HCT116 (cell line): ENCODE measurements around the gene SLC47A1. TPM values are rescaled to one million over a fixed set of nuclear protein-coding genes. Genes with fewer than 3 reads are reported as not detected.

Source experiments
- ATAC-seq: fragments of 200-7000 bp; cut with Tn5 transposase; 2 replicates; pipeline ENCODE4 v1.9.1; 2020; ENCODE audit warnings: mild to moderate bottlenecking, moderate library complexity
- BruUV-seq: library from RNA; stranded (reverse); fragments of 400-500 nt; replicated peaks from 2 replicates; lab custom pipeline; 2021; lab: Mats Ljungman, UMichigan
- CTCF ChIA-PET: fragments of 300-600 bp; sonication (Branson Sonifier 250); formaldehyde crosslinking; loops from one replicate; lab custom pipeline; 2021; ENCODE audit warnings: antibody characterized with exemption; lab: Charles Lee
- POLR2A ChIA-PET: fragments of 300-600, 350-600 bp; sonication (Branson Sonifier 250); formaldehyde crosslinking; loops from one replicate; lab custom pipeline; 2021; ENCODE audit warnings: antibody characterized with exemption; lab: Charles Lee
- RAD21 ChIA-PET, 2 experiments: fragments of 300-600 bp; sonication (Branson Sonifier 250); formaldehyde crosslinking; loops; one replicate each; lab custom pipeline; 2023; ENCODE audit warnings: low total read pairs in 2 of 2; ENCODE audit not compliant: uncharacterized antibody in 2 of 2, unreplicated experiment in 2 of 2, low non-redundant PET in 1 of 2; lab: Charles Lee
- DNase-seq: peaks from one replicate; pipeline ENCODE4 v3.0.0-alpha.2; 2010; ENCODE audit warnings: low read depth, low spot score
- H2AFZ ChIP-seq: fragments of 200-600 bp; shearing (Covaris generic), sonication (generic); 2 replicates; pipeline ENCODE4 v1.6.1; 2017; ENCODE audit warnings: low read depth, mixed run types, mixed read lengths, antibody characterized with exemption, low read length; ENCODE audit not compliant: poor library complexity, severe bottlenecking
- H3K27ac ChIP-seq: 2 replicates; pipeline ENCODE4 v1.5.1; 2012; ENCODE audit warnings: low read depth, low read length
- H3K27me3 ChIP-seq: fragments of 200-600 bp; sonication (generic); 2 replicates; pipeline ENCODE4 v1.6.1; 2016; ENCODE audit warnings: mixed run types, low read length, mixed read lengths; ENCODE audit not compliant: insufficient read depth
- H3K36me3 ChIP-seq, 2 experiments: fragments of 200-500 bp in 1 of 2; fragments of 200-600 bp in 1 of 2; sonication (Bioruptor generic) in 1 of 2; sonication (generic) in 1 of 2; 2 replicates each; pipeline versions ENCODE4 v1.5.1 to v1.6.1; 2014 to 2016; ENCODE audit warnings: low read length in 2 of 2, inconsistent platforms in 1 of 2, mixed read lengths in 1 of 2, mixed run types in 1 of 2; ENCODE audit not compliant: insufficient read depth in 2 of 2, control insufficient read depth in 1 of 2
- H3K4me1 ChIP-seq, 2 experiments: fragments of 200-600 bp in 1 of 2; sonication (generic) in 1 of 2; 2 replicates each; pipeline versions ENCODE4 v1.5.1 to v1.6.1; 2012 to 2017; ENCODE audit warnings: low read length in 2 of 2, inconsistent platforms in 1 of 2, mild to moderate bottlenecking in 1 of 2, mixed read lengths in 1 of 2, mixed run types in 1 of 2, moderate library complexity in 1 of 2; ENCODE audit not compliant: insufficient read depth in 2 of 2, control insufficient read depth in 1 of 2
- H3K4me2 ChIP-seq: fragments of 200-600 bp; sonication (generic); 2 replicates; pipeline ENCODE4 v1.6.1; 2017; ENCODE audit warnings: mixed run types, low read length, mixed read lengths
- H3K4me3 ChIP-seq, 2 experiments: fragments of 200-600 bp in 1 of 2; sonication (generic) in 1 of 2; replicated peaks in 1 of 2; 2 replicates each; pipeline ENCODE4 v1.5.1; 2011 to 2016; ENCODE audit warnings: low read length in 2 of 2, control low read depth in 1 of 2, low read depth in 1 of 2, mild to moderate bottlenecking in 1 of 2, mixed read lengths in 1 of 2, mixed run types in 1 of 2
- H3K79me2 ChIP-seq: fragments of 200-600 bp; sonication (generic); 2 replicates; pipeline ENCODE4 v1.6.1; 2017; ENCODE audit warnings: mild to moderate bottlenecking, mixed run types, low read length, moderate library complexity, mixed read lengths; ENCODE audit not compliant: insufficient read depth
- H3K9ac ChIP-seq: fragments of 200-600 bp; sonication (generic); 2 replicates; pipeline ENCODE4 v1.6.1; 2016; ENCODE audit warnings: low read length, mixed read lengths
- H3K9me2 ChIP-seq: fragments of 200-600 bp; sonication (generic), shearing (Covaris generic); 2 replicates; pipeline ENCODE4 v1.6.1; 2017; ENCODE audit warnings: mixed run types, mild to moderate bottlenecking, moderate library complexity; ENCODE audit not compliant: insufficient read depth
- H3K9me3 ChIP-seq, 2 experiments: fragments of 200-500 bp in 1 of 2; fragments of 200-600 bp in 1 of 2; sonication (Bioruptor generic) in 1 of 2; sonication (generic) in 1 of 2; 2 replicates each; pipeline ENCODE4 v1.6.1; 2014 to 2017; ENCODE audit warnings: low read length in 2 of 2, mixed read lengths in 2 of 2, inconsistent platforms in 1 of 2, low read depth in 1 of 2, mild to moderate bottlenecking in 1 of 2, mixed run types in 1 of 2, moderate library complexity in 1 of 2; ENCODE audit not compliant: control insufficient read depth in 1 of 2, insufficient read depth in 1 of 2
- H4K20me1 ChIP-seq: fragments of 200-600 bp; sonication (generic), shearing (Covaris generic); 2 replicates; pipeline ENCODE4 v1.6.1; 2017; ENCODE audit warnings: mixed run types, mild to moderate bottlenecking, moderate library complexity; ENCODE audit not compliant: insufficient read depth
- CBX3 ChIP-seq: IDR thresholded peaks from 2 replicates; pipeline ENCODE4 v1.6.1; 2012; ENCODE audit warnings: low read depth
- EZH2 ChIP-seq: fragments of 200-600 bp; sonication (generic); IDR thresholded peaks from 2 replicates; pipeline ENCODE4 v1.6.1; 2017; ENCODE audit warnings: antibody characterized with exemption, mixed run types
- SIN3A ChIP-seq: IDR thresholded peaks from 2 replicates; pipeline ENCODE4 v1.6.1; 2012; ENCODE audit warnings: low read depth
- YY1 ChIP-seq: IDR thresholded peaks from 2 replicates; pipeline ENCODE4 v1.6.1; 2011; ENCODE audit warnings: low read length, low read depth, moderate library complexity, mild to moderate bottlenecking; ENCODE audit not compliant: insufficient replicate concordance; ENCODE audit errors: extremely low read depth
- ZBTB33 ChIP-seq: IDR thresholded peaks from 2 replicates; pipeline ENCODE4 v1.6.1; 2011; ENCODE audit warnings: mild to moderate bottlenecking, low read length, moderate library complexity; ENCODE audit not compliant: insufficient replicate concordance; ENCODE audit errors: extremely low read depth
- ZFX ChIP-seq: fragments of 450-650 bp; IDR thresholded peaks from 2 replicates; pipeline ENCODE4 v1.6.1; 2017
- ZNF274 ChIP-seq: fragments of 200-500 bp; sonication (Bioruptor generic); IDR thresholded peaks from 2 replicates; pipeline ENCODE4 v1.6.1; 2014; ENCODE audit warnings: mild to moderate bottlenecking, low read depth, low read length, inconsistent platforms
- intact Hi-C: fragments of 100-400 bp; cut with micrococcal nuclease; formaldehyde crosslinking; loops from 2 replicates; pipeline ENCODE4 v1.10.0; 2022
- total RNA-seq: library from RNA; stranded (reverse); gene quantifications from one replicate; pipeline ENCODE4 v1.2.1, GENCODE V29; 2021; ENCODE audit not compliant: unreplicated experiment
- TF ChIP-seq, protein P1 (sequence below): IDR thresholded peaks from 2 replicates; pipeline ENCODE4 v1.6.1; 2012; ENCODE audit warnings: low read depth
- TF ChIP-seq, protein P2 (sequence below): IDR thresholded peaks from 2 replicates; pipeline ENCODE4 v1.6.1; 2012

SLC47A1 gene
- total RNA-seq, 1 experiment from 2014 or later = 0.17 TPM

DNA sequence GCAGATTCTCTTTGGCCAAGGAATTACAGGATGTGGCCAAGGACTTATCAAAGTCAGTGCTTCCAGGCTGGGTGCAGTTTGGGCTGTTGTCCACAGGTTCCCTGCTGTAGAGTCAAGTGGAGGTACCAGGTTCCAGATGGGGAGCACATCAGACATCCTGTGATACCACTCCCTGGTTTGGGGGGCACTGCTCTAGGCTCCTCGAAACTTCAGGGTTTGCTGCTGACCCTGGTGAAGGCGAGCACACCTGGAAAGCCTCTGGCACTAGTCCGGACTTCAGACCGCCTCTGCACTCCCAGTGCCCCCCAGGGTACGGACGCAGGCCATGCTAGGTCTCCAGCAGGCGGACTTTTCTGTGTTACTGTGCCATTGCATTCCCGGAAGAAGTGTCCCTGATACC, 10.7 kb downstream of the SLC47A1 start:
- intact Hi-C loops = no loop called here
- H3K9me2 ChIP-seq = no peaks in the 10 kb centered on the region
- no TSS peak for BruUV-seq
- no peak overlapping the region for H3K4me3 ChIP-seq
- TF ChIP-seq CBX3 = no peak
- no peak for TF ChIP-seq ZNF274
- TF ChIP-seq SIN3A = no peak
- TF ChIP-seq, protein P1, sequence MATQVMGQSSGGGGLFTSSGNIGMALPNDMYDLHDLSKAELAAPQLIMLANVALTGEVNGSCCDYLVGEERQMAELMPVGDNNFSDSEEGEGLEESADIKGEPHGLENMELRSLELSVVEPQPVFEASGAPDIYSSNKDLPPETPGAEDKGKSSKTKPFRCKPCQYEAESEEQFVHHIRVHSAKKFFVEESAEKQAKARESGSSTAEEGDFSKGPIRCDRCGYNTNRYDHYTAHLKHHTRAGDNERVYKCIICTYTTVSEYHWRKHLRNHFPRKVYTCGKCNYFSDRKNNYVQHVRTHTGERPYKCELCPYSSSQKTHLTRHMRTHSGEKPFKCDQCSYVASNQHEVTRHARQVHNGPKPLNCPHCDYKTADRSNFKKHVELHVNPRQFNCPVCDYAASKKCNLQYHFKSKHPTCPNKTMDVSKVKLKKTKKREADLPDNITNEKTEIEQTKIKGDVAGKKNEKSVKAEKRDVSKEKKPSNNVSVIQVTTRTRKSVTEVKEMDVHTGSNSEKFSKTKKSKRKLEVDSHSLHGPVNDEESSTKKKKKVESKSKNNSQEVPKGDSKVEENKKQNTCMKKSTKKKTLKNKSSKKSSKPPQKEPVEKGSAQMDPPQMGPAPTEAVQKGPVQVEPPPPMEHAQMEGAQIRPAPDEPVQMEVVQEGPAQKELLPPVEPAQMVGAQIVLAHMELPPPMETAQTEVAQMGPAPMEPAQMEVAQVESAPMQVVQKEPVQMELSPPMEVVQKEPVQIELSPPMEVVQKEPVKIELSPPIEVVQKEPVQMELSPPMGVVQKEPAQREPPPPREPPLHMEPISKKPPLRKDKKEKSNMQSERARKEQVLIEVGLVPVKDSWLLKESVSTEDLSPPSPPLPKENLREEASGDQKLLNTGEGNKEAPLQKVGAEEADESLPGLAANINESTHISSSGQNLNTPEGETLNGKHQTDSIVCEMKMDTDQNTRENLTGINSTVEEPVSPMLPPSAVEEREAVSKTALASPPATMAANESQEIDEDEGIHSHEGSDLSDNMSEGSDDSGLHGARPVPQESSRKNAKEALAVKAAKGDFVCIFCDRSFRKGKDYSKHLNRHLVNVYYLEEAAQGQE = no peak
- TF ChIP-seq, protein P2, sequence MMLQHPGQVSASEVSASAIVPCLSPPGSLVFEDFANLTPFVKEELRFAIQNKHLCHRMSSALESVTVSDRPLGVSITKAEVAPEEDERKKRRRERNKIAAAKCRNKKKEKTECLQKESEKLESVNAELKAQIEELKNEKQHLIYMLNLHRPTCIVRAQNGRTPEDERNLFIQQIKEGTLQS = no peak
- TF ChIP-seq EZH2 = no peak
- TF ChIP-seq YY1 = no peak
- no peak for TF ChIP-seq ZFX
- no peak for TF ChIP-seq ZBTB33
- no peak overlapping the region for H3K9ac ChIP-seq
- H3K36me3 ChIP-seq = no peaks in the 10 kb centered on the region
- DNase-seq (no peak), ATAC-seq (no peak)
- no peak overlapping the region for H3K27ac ChIP-seq
- ChIA-PET RAD21 (no interaction called here), CTCF (no interaction called here), POLR2A (no interaction called here)
- no peak overlapping the region for H3K4me2 ChIP-seq
- no peak overlapping the region for H2AFZ ChIP-seq
- no peaks in the 10 kb centered on the region for H3K27me3 ChIP-seq
- H3K4me1 ChIP-seq = peaks cover 0 to 3% of the 10 kb centered on the region in 2 experiments; a peak in 1 of 4 replicates
- H4K20me1 ChIP-seq = no peaks in the 10 kb centered on the region
- H3K9me3 ChIP-seq = no peaks in the 10 kb centered on the region
- no peaks in the 10 kb centered on the region for H3K79me2 ChIP-seq
